CD4-positive, alpha-beta T cell treated with Interleukin-1 beta for 1 hour (primary cell): ENCODE results near the gene MYLK.
A peak's percentile ranks its signal among the peaks of the same experiment; 100 is the strongest.
"Not testable (repeated sequence)": the region's sequence is repeated elsewhere in the genome, so short reads cannot be mapped to it uniquely, and the experiment has no call there.

ENCODE experiments used
- DNase-seq, 2 donors: peaks; one replicate each; pipeline ENCODE4 v3.0.0-alpha.2; 2020 to 2022

Gene MYLK

GRCh38 chr3:123611674-123612073, 272.5 kb downstream of the MYLK start:
- DNase-seq: not testable (repeated sequence)

GRCh38 chr3:123611082-123611481, 273.1 kb downstream of the MYLK start:
- DNase-seq: no peak

- peak in 1 of 2 donors; percentile 31 for DNase-seq
Measured at GRCh38 chr3:123610331-123610730, 273.8 kb downstream of the MYLK start.

- DNase-seq: no peak
Measured at GRCh38 chr3:123609063-123609462, 275.1 kb downstream of the MYLK start.

- no peak for DNase-seq
Measured at GRCh38 chr3:123608263-123608937, 275.7 kb downstream of the MYLK start.

GRCh38 chr3:123606527-123606926, 277.6 kb downstream of the MYLK start:
- no peak for DNase-seq

GRCh38 chr3:123605789-123606234, 278.3 kb downstream of the MYLK start:
- no peak for DNase-seq

GRCh38 chr3:123603153-123603552, 281.0 kb downstream of the MYLK start:
- DNase-seq: not testable (repeated sequence)

- DNase-seq: no peak
Measured at GRCh38 chr3:123602325-123602724, 281.8 kb downstream of the MYLK start.

GRCh38 chr3:123600863-123601262, 283.3 kb downstream of the MYLK start:
- not testable (repeated sequence) for DNase-seq

GRCh38 chr3:123597561-123597960, 286.6 kb downstream of the MYLK start:
- DNase-seq: no peak

GRCh38 chr3:123595396-123596180, 288.5 kb downstream of the MYLK start:
- no peak for DNase-seq

- no peak for DNase-seq
Measured at GRCh38 chr3:123593381-123593780, 290.8 kb downstream of the MYLK start.

GRCh38 chr3:123590685-123591450, 293.3 kb downstream of the MYLK start:
- no peak for DNase-seq

GRCh38 chr3:123587401-123587800, 296.7 kb downstream of the MYLK start:
- no peak for DNase-seq

- DNase-seq: no peak
Measured at GRCh38 chr3:123586968-123587367, 297.2 kb downstream of the MYLK start.

GRCh38 chr3:123586131-123586530, 298.0 kb downstream of the MYLK start:
- peak in 1 of 2 donors; percentile 26 for DNase-seq

GRCh38 chr3:123584988-123585937, 298.9 kb downstream of the MYLK start, which contains the start of gene HACD2:
TSS of gene HACD2 (minus strand) at chr3:123585053. CDS start at chr3:123585027, 26 bp downstream.
- peak; percentile 95 for DNase-seq

- no peak for DNase-seq
Measured at GRCh38 chr3:123584284-123584987, 299.7 kb downstream of the MYLK start.

- no peak for DNase-seq
Measured at GRCh38 chr3:123583561-123583960, 300.6 kb downstream of the MYLK start.

GRCh38 chr3:123582315-123582714, 301.8 kb downstream of the MYLK start:
- DNase-seq: no peak
